AG09319 (cell line): Measurements from ENCODE around the gene BICDL2.
A peak's percentile ranks its signal among the peaks of the same experiment; 100 is the strongest.

Source experiments
- DNase-seq: peaks from one replicate; pipeline ENCODE4 v3.0.0-alpha.2; 2010; ENCODE audit warnings: low read depth; ENCODE audit errors: extremely low read depth
- TF ChIP-seq, protein P1 (sequence below): IDR thresholded peaks from 2 replicates; pipeline ENCODE4 v1.5.1; 2011; ENCODE audit warnings: low read depth, mild to moderate bottlenecking, inconsistent platforms, low read length, moderate library complexity

Gene BICDL2

DNA sequence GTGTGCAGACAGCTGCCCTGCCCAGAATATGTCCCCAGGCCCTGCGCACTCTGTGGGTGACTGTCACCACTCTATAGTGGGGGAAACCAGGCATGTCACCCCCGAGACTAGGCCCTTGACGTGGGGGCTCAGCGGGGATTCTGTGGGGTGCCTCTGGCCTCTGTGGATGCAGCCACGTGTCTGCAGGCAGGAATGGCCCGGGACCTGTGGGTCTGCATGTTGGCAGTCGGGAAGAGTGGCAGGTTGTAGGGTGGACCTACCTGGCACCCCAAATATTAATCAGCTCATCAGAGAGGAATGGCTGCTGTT lies 29.6 kb upstream of the BICDL2 start:
- DNase-seq = no peak

DNA sequence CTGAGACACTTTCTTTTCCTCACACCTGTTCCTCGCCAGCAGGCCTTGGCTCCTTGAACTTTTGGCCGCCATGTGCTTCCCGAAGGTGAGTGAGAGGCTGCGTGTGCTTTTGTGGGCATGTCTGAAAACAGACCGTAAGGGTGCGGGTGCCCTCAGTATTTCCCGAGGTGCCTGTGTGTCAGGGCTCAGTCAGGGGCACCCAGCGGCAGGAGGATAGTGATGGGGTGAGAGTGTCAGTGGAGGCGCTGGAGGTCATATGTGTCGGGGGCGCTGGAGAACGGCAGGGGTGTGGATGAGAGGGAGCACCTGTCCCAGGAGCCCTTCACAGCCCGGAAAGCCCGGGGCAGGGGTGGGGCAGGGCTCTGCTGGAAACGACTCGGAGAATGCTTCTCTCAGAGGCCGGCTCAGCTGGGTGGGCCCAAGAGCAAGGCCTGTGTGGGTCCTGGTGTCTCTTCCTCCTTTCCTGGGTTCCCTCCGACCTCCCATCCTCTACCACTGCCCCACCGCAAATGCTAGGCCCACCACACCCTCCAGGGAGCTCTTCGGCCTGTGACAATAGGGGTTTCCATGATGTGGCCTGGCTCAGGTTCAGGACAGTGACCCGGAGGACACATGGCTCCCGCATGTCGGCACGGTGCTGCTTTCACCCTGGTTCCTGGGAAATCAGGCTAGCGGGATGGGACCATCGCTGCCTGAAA lies 29.1 kb upstream of the BICDL2 start:
- no peak for DNase-seq
- TF ChIP-seq, protein P1, sequence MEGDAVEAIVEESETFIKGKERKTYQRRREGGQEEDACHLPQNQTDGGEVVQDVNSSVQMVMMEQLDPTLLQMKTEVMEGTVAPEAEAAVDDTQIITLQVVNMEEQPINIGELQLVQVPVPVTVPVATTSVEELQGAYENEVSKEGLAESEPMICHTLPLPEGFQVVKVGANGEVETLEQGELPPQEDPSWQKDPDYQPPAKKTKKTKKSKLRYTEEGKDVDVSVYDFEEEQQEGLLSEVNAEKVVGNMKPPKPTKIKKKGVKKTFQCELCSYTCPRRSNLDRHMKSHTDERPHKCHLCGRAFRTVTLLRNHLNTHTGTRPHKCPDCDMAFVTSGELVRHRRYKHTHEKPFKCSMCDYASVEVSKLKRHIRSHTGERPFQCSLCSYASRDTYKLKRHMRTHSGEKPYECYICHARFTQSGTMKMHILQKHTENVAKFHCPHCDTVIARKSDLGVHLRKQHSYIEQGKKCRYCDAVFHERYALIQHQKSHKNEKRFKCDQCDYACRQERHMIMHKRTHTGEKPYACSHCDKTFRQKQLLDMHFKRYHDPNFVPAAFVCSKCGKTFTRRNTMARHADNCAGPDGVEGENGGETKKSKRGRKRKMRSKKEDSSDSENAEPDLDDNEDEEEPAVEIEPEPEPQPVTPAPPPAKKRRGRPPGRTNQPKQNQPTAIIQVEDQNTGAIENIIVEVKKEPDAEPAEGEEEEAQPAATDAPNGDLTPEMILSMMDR = no peak

More for the DNA sequence above, 29.6 kb upstream of the BICDL2 start:
- TF ChIP-seq, protein P1 = no peak

DNA sequence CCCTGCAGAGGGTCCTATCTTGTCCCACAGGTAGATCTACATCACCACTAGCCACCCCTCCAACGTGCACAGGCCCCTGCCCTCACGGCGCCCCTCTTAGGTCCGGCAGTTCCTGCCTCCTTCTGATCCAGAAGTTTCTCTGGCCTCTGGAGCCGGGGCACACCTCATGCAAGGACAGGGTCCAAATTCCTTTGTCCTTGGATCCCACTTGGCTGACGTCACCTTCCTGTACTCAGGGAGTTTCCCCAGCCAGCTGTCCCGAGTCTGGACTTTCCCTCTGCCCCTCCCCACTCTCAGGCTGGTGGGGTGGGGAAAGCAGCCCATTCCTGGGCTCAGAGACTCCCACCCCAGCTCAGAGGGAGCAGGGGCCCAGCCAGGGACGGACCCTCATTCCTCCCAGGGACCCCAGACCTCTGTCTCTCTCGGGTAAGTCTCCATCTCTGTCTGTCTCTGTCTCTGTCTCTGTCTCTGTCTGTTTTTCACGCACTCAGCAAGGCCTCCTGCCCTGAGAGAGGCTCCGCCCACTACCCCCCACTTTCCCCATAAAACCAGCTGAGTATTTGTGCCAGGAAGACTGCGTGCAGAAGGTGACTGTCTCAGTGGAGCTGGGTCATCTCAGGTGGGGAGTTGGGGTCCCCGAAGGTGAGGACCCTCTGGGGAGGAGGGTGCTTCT lies 28.5 kb upstream of the BICDL2 start, which contains the start of gene IL32:
TSS of gene IL32 (plus strand) at position 572 of the 673 bp plus-strand sequence. CDS start 172 bp downstream, outside the sequence.
- TF ChIP-seq, protein P1 = no peak
- peak; percentile 34 for DNase-seq

DNA sequence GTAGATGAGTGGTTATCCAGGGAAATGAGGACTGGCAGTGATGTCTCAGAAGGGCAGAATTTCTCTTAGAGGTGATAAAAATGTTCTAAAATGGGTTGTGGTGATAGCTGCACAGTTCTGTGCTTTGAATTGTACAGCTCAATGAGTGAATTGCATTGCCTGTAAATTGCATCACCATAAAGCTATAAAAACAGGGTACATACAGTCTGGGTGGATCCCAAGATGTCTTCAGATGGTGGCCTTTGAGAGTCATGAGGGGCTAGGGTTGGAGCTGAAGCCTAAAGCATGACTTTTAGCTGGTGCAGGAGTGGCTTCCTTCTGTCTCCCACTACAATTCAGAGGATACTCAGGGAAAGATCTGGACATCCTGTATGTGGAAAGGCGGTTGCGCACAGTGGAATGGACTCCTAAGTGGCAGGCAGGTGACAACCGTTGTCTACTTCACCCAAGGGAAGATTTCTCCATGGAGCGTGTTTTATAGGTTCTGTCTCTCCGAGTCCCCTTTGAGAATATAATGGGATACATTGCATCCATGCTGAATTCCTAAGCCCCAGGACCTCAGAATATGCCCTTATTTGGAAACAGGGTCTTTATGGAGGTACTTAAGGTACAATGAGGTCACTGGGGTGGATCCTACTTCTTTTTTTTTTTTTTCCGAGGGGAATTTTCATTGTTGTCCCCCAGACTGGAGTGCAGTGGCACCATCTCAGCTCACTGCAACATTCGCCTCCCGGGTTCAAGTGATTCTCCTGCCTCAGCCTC lies 27.1 kb upstream of the BICDL2 start:
- DNase-seq = no peak
- TF ChIP-seq, protein P1 = no peak

DNA sequence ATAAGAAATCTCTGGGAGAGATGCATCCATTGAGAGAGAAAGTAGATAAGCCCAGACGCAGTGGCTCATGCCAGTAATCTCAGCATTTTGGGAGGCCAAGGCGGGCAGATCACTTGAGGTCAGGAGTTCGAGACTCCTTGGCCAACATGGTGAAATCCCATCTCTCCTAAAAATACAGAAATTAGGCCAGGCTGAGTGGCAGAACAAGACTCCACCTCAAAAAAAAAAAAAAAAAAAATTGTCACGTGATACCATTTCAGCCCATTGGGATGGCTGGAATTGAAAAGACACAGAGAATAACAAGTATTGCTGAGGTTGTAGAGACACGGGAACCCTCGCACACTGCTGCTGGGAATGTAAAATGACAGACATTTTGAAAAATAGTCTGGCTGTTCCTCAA lies 25.8 kb upstream of the BICDL2 start:
- TF ChIP-seq, protein P1 = no peak
- DNase-seq = no peak

DNA sequence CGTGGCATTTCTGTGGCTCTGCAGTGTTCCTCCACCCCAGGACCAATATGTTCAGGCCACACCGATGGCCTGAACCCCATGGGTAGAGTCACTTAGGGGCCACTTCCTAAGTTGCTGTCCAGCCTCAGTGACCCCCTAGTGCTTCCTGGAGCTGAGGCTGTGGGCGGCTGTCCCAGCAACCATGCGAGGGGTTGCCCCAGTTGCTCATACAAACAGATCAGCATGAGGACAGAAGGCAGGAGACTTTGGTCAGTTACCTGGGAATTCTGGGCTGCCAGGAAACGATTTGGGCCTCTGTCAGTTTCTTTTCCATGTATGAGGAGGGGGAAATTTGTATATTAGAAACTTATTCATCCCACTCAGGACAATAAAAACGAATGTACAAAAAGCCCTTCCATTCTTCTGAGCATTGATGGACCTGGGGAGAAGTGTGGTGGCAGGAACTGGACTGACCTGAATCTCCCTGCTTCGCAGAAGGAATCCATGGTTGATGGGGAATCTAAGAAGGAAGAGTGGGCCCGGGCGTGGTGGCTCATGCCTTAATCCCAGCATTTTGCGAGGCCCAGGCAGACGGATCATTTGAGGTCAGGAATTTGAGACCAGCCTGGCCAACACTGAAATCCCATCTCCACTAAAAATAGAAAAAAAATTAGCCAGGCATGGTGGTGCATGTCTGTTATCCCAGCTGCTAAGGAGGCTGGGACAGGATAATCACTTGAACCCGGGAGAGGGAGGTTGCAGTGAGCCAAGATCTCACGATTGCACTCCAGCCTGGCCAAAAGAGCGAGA lies 23.8 kb upstream of the BICDL2 start:
- no peak for DNase-seq
- TF ChIP-seq, protein P1 = no peak
